Erythroblast (primary cell): ENCODE measurements around the gene CDH5.

Experiments used
- DNase-seq, 2 experiments: peaks; one replicate each; lab custom pipeline; 2025; lab: John Stamatoyannopoulos, UW
- GATA1 ChIP-seq: IDR thresholded peaks from 2 replicates; pipeline ENCODE4 v1.6.1; 2011; ENCODE audit warnings: low read depth, mild to moderate bottlenecking, control low read depth, low read length, moderate library complexity
- POLR2A ChIP-seq: IDR thresholded peaks from 2 replicates; pipeline ENCODE4 v1.6.1; 2011; ENCODE audit warnings: mild to moderate bottlenecking, low read length

Gene CDH5

DNA sequence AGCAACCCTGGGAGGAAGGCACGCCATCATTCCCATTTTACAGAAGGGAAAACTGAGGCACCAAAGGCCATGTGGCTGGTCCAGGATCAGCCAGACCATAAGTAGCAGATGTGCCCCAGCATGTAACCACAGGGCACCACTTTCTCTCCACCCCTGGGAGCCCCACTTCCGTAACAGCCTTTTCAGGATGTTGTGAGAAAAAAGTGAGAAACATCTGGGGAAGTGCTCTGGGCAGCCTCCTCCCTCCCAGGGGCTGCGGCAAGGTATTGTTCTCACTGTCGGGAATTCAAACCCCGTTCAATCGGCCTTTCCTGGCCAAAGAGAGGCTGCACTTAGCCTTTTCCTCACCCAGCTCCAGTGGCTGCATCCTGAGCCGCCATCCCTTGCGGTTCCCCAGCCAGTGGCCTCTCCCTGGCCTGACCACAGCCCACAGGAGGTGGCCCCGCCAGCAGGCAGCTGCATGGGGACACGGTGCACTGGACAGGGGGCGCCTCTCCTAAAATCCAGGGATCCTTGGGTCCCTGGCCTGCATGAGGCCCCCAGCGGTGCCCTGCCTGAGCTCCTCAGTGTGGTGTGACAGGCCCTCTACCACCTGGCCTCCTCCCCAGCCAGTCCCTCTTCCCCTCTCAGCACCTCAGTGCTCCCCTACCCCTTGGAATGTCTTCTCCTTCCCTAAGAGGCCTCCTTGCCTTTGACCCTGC lies 5.7 kb upstream of the CDH5 start:
- no peak for TF ChIP-seq POLR2A
- TF ChIP-seq GATA1 = no peak

GRCh38 chr16:66361604-66362135 lies 4.8 kb upstream of the CDH5 start:
- TF ChIP-seq POLR2A (no peak), GATA1 (no peak)
- no peak for DNase-seq

More for the DNA sequence above, 5.7 kb upstream of the CDH5 start:
- no peak for DNase-seq

- no peak for TF ChIP-seq POLR2A
- no peak for DNase-seq
Observed at GRCh38 chr16:66363211-66363777, 3.2 kb upstream of the CDH5 start.

DNA sequence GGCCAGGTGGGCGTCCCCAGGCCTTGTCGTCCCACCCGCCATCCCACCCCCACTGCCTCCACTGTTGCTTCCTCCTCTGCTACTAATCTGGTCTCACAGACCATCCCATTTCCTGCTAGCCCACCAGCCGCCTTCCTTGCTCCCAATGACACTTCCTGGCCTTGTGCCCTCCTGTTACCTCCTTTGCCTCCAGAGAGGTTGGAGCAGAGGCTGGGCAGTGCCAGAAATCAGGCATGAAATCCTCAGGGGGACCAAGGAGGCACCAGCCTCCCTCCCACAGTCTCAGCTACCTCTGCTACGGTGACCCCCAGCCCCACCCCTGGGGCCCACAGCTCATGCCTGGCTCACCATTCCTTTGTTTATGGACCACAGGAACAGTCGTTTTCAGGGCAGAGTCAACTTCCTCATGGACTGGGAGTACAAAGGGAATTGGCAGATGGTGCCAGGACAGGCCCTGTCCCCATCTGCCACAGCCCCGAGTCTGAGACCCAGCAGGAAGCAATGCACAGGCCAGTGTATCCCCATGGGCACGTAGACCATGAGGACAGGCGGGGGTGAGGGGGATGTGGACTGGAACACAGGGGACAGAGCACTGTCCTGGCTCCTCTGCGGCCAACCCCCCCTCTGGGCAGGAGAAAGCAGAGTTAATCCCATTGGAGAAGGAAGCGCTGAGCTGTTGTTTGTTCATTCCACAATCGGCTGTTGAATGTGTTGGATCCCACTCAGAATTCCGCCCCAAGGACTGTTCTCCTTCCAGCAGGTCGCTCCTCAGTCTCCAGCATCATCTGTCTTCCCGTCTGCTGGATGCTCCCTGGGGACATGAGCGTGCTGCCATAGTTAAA lies 2.2 kb upstream of the CDH5 start:
- DNase-seq = no peak
- TF ChIP-seq POLR2A = no peak
- TF ChIP-seq GATA1 = no peak

DNA sequence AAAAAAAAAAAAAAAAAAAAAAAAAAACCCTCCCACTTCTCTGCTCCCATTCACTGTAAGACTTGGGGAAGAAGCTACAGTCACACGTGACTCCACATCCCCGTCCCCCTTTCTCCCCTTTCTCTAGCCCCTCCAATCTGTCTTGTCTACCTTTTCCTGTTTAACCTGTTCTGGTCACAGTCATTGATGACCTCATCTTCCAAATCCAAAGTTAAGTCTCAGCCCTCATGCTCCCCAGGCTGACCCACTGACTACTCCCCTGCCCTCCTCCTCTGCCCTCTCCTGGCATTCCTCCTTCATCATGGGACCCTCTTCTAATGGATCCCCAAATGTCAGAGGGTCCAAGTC lies 1.6 kb upstream of the CDH5 start:
- TF ChIP-seq POLR2A (no peak), GATA1 (no peak)
- no peak for DNase-seq

DNA sequence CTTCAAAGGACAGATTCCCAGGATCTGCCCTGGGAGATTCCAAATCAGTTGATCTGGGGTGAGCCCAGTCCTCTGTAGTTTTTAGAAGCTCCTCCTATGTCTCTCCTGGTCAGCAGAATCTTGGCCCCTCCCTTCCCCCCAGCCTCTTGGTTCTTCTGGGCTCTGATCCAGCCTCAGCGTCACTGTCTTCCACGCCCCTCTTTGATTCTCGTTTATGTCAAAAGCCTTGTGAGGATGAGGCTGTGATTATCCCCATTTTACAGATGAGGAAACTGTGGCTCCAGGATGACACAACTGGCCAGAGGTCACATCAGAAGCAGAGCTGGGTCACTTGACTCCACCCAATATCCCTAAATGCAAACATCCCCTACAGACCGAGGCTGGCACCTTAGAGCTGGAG lies 840 bp upstream of the CDH5 start:
- no peak for DNase-seq
- TF ChIP-seq GATA1 = no peak
- no peak for TF ChIP-seq POLR2A

GRCh38 chr16:66367968-66368891 lies 1.7 kb downstream of the CDH5 start:
- TF ChIP-seq GATA1 = no peak
- TF ChIP-seq POLR2A = no peak
- DNase-seq = no peak

- no peak for TF ChIP-seq GATA1
- no peak for TF ChIP-seq POLR2A
- DNase-seq = no peak
Observed at GRCh38 chr16:66369055-66369592, 2.6 kb downstream of the CDH5 start.

- TF ChIP-seq POLR2A (no peak), GATA1 (no peak)
- DNase-seq = no peak
Observed at GRCh38 chr16:66370786-66371684, 4.5 kb downstream of the CDH5 start.

DNA sequence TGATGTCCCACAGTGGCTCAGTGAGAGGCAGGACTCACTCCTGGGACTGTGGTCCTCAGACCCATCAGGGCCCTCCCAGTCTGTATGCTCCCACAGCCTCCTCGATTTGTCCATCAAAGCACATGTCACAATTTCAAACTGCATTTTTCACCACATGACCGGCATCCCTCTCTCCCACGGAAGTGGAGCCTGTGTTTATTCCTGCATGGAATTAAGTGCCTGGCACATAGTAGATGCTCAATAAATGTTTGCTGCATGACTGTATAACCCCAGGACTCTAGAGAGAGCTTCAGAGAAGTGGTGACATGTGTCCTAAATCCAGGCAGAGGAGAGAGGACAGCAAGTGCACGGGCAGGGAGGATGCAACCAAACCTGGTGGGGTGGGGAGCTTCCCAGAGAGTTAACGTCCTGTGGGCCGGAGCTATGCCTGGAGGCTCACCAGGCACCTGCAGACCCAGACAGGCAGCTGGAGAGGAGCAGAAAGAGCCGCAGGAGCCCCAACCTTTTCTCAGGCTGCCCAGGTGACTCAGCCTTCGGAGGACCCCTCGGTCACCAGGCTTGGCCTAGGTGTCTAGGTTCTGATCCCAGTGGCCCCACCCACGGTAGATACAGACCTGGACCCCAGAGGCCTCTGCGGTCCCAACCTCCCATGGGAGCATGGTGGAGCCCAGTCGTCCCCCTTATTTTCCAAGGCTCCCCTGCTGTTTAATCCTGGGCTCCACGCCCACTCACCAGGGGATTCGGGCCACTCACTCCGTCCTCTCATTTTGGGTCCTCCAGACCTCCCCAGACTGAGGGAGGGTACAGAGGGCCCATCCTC lies 5.8 kb downstream of the CDH5 start:
- no peak for DNase-seq
- no peak for TF ChIP-seq GATA1
- no peak for TF ChIP-seq POLR2A

DNA sequence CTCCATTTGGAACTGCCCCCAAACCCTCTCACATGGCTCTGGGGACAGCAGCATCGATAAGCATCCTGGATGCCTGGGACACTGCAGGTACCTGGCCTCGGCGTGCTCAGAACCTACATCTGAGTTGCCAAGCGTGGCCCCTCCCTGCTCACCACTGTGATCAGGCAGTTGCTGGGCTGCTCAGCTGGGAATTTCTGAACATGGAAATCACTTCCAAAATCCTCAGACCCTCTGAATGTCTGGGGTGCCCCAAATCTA lies 6.3 kb downstream of the CDH5 start:
- no peak for TF ChIP-seq POLR2A
- TF ChIP-seq GATA1 = no peak
- no peak for DNase-seq
